GM10248 (cell line): ENCODE measurements around the gene TNIP1.
A peak's percentile ranks its signal among the peaks of the same experiment; 100 is the strongest.

Source experiments
- CTCF ChIA-PET: fragments of 300-600 bp; sonication (Branson Sonifier 250); formaldehyde crosslinking; extraction: SDS; loops from one replicate; lab custom pipeline; 2021; ENCODE audit warnings: antibody characterized with exemption; lab: Yijun Ruan, JAX
- POLR2A ChIA-PET: fragments of 350-650 bp; sonication (Branson Sonifier 250); formaldehyde crosslinking; extraction: SDS; loops from one replicate; lab custom pipeline; 2020; ENCODE audit warnings: antibody characterized with exemption; lab: Yijun Ruan, JAX
- DNase-seq: peaks from one replicate; pipeline ENCODE4 v3.0.0; 2012; ENCODE audit errors: extremely low spot score
- TF ChIP-seq, protein P1 (sequence below): IDR thresholded peaks from 2 replicates; pipeline ENCODE4 v1.5.1; 2012; ENCODE audit warnings: mild to moderate bottlenecking, low read depth; ENCODE audit errors: extremely low read depth, missing control alignments, control extremely low read depth

The TNIP1 gene

GRCh38 chr5:151095341-151096000 is 14.6 kb upstream of the TNIP1 start:
- DNase-seq, result no peak
- POLR2A ChIA-PET, result no interaction called here
- TF ChIP-seq, protein P1, sequence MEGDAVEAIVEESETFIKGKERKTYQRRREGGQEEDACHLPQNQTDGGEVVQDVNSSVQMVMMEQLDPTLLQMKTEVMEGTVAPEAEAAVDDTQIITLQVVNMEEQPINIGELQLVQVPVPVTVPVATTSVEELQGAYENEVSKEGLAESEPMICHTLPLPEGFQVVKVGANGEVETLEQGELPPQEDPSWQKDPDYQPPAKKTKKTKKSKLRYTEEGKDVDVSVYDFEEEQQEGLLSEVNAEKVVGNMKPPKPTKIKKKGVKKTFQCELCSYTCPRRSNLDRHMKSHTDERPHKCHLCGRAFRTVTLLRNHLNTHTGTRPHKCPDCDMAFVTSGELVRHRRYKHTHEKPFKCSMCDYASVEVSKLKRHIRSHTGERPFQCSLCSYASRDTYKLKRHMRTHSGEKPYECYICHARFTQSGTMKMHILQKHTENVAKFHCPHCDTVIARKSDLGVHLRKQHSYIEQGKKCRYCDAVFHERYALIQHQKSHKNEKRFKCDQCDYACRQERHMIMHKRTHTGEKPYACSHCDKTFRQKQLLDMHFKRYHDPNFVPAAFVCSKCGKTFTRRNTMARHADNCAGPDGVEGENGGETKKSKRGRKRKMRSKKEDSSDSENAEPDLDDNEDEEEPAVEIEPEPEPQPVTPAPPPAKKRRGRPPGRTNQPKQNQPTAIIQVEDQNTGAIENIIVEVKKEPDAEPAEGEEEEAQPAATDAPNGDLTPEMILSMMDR, result no peak
- CTCF ChIA-PET, result interaction anchor here (1.0 to 8.5 kb wide), 8 partner anchors 9 to 69 kb away, joined by 3 to 92 read pairs (median 6); no protein-coding TSS in a partner anchor

DNA sequence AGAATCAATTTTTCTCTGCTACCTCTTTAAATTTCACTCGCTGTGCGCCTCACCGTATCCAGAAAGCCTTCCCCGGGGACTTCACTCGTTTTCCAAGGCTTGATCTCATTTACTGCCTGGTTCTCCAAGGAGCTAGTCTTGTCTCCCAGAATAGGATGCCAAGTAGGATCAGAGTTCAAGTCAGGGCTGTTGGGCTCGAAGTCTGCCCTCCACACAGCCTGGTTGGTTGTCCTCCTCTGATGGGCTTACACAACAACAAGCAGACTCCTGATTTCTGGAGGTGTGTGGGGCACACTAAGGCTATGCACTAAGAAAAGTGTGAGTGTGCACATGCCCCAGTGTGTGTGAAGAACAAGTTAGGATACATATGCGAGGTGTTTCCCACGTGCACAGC is 14.0 kb upstream of the TNIP1 start:
- DNase-seq, result no peak
- POLR2A ChIA-PET, result no interaction called here
- CTCF ChIA-PET, result interaction anchor here (1.0 to 8.5 kb wide), 7 partner anchors 9 to 70 kb away, joined by 3 to 92 read pairs (median 6); no protein-coding TSS in a partner anchor
- TF ChIP-seq, protein P1, result no peak

DNA sequence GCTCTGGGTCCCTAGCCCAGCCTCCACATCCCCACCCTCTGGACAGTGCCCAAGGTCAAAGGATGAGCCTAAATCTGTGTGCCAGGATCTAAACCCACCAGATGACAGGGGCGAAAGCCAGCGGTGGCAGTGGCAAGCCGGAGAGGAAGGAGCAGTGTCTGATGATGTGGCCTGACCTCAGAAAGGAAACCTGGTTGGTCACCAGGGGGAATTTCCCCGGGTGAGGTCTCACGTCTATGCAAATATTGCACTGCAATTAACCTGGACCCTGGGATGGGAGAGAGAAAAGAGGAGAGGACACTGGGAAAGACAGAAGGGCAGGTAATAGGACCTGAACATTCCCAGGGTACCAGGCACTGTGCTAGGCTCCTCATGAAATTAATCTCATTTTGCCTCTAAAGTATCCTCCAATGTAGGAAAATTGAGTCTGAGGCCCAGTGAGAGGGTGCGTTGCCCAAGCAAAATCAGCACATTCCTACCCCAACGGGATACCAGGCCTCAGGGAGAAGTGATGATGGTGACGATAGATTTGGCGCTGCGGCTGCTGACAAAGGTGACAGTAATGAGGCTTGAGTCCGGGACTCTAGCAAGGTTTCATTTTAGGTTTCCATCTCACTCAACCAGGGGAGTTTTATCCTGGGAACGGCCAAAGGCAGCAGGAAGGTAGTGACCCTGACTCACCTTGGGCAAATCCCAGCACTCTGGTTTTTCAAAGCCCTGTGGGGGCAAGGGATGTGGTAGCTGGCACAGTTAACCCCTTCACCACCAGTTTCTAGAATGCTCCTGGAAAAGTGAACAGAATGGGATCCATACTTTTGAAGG is 13.4 kb upstream of the TNIP1 start:
- ChIA-PET POLR2A (no interaction called here), CTCF (interaction anchor here (1.0 to 8.5 kb wide), 12 partner anchors 8 to 71 kb away, joined by 3 to 92 read pairs (median 9); no protein-coding TSS in a partner anchor)
- peak; percentile 69 for DNase-seq
- TF ChIP-seq, protein P1, result no peak

GRCh38 chr5:151093476-151093889 is 12.6 kb upstream of the TNIP1 start:
- DNase-seq, result no peak
- ChIA-PET CTCF (interaction anchor here (0.7 to 2.6 kb wide), 8 partner anchors 9 to 72 kb away, joined by 3 to 12 read pairs (median 6); partner anchors contain the start of gene TNIP1), POLR2A (no interaction called here)
- TF ChIP-seq, protein P1, result no peak

- CTCF ChIA-PET, result interaction anchor here (0.7 to 2.6 kb wide), 8 partner anchors 8 to 73 kb away, joined by 3 to 12 read pairs (median 6); partner anchors contain the start of gene TNIP1
- TF ChIP-seq, protein P1, result no peak
- no peak for DNase-seq
- POLR2A ChIA-PET, result no interaction called here
These were observed 11.9 kb upstream of the TNIP1 start for GRCh38 chr5:151092762-151093161.

- no peak for DNase-seq
- TF ChIP-seq, protein P1, result no peak
- POLR2A ChIA-PET, result interaction anchor here (0.6 to 1.2 kb wide), 2 partner anchors 9 to 419 kb away, joined by 3 to 6 read pairs; no protein-coding TSS in a partner anchor
- CTCF ChIA-PET, result interaction anchor here (1.0 to 2.5 kb wide), 12 partner anchors 8 to 76 kb away, joined by 3 to 16 read pairs (median 4); partner anchors contain the start of gene TNIP1
These were observed 8.9 kb upstream of the TNIP1 start for GRCh38 chr5:151089726-151090125.
